Endodermal cell (in vitro differentiated cells): ENCODE measurements around the gene ARSK. TPM values are rescaled to one million over a fixed set of nuclear protein-coding genes. Genes with fewer than 3 reads are reported as not detected.
A peak's percentile ranks its signal among the peaks of the same experiment; 100 is the strongest.
"Not testable (repeated sequence)": the region's sequence is repeated elsewhere in the genome, so short reads cannot be mapped to it uniquely, and the experiment has no call there.

Experiments used
- DNase-seq: peaks from one replicate; pipeline ENCODE4 v3.0.0-alpha.2; 2017
- H3K27ac ChIP-seq: 2 replicates; pipeline ENCODE4 v1.5.1; 2013; ENCODE audit warnings: mild to moderate bottlenecking, low read depth, low read length, moderate library complexity
- H3K27me3 ChIP-seq: 2 replicates; pipeline ENCODE4 v1.6.1; 2013; ENCODE audit warnings: mild to moderate bottlenecking, low read length, moderate library complexity; ENCODE audit not compliant: insufficient read depth, control insufficient read depth, poor library complexity, severe bottlenecking
- H3K36me3 ChIP-seq: 2 replicates; pipeline ENCODE4 v1.7.0; 2013; ENCODE audit warnings: mild to moderate bottlenecking, low read length, moderate library complexity; ENCODE audit not compliant: control insufficient read depth, insufficient read depth
- H3K4me1 ChIP-seq: one replicate; pipeline ENCODE4 v1.7.0; 2013; ENCODE audit warnings: low read length; ENCODE audit not compliant: control insufficient read depth, insufficient read depth
- H3K4me3 ChIP-seq: 2 replicates; pipeline ENCODE4 v1.5.1; 2013; ENCODE audit warnings: mild to moderate bottlenecking, low read length, moderate library complexity
- H3K9ac ChIP-seq: 2 replicates; pipeline ENCODE4 v1.6.1; 2013; ENCODE audit warnings: mild to moderate bottlenecking, low read length, moderate library complexity; ENCODE audit not compliant: poor library complexity, severe bottlenecking; ENCODE audit errors: extremely low read depth
- H3K9me3 ChIP-seq: 2 replicates; pipeline ENCODE4 v1.6.1; 2013; ENCODE audit warnings: mild to moderate bottlenecking, low read length, moderate library complexity; ENCODE audit not compliant: control insufficient read depth
- H3K27ac Mint-ChIP-seq: 2 replicates; pipeline ENCODE4 v1.8.0; 2020; ENCODE audit warnings: mixed read lengths
- H3K27me3 Mint-ChIP-seq: 2 replicates; pipeline ENCODE4 v1.8.0; 2021; ENCODE audit warnings: mild to moderate bottlenecking, mixed read lengths; ENCODE audit not compliant: insufficient read depth
- H3K36me3 Mint-ChIP-seq: 2 replicates; pipeline ENCODE4 v1.8.0; 2020; ENCODE audit warnings: low read depth, mixed read lengths
- H3K4me1 Mint-ChIP-seq: 2 replicates; pipeline ENCODE4 v1.8.0; 2020; ENCODE audit warnings: mixed read lengths
- H3K4me3 Mint-ChIP-seq: 2 replicates; pipeline ENCODE4 v1.8.0; 2020; ENCODE audit warnings: mild to moderate bottlenecking, moderate library complexity, mixed read lengths
- H3K9me3 Mint-ChIP-seq: 2 replicates; pipeline ENCODE4 v1.8.0; 2020; ENCODE audit warnings: mild to moderate bottlenecking, mixed read lengths
- CTCF ChIP-seq: fragments of 200-600 bp; sonication (generic); conservative IDR thresholded peaks from 2 replicates; pipeline ENCODE4 v1.5.0; 2021; ENCODE audit warnings: antibody characterized with exemption, mild to moderate bottlenecking
- WGBS, 2 experiments: methylation state at CpG; one replicate each; pipeline versions ENCODE4 v1.1.5 to v1.1.7; 2013; ENCODE audit warnings: missing lambda C conversion rate in 2 of 2, mixed read lengths in 1 of 2; ENCODE audit not compliant: insufficient coverage in 1 of 2, insufficient read length in 1 of 2; 5-methylcytosine and 5-hydroxymethylcytosine counted together
- total RNA-seq, 2 donors: library from RNA; stranded (reverse); fragmentation: NEBNext Ultra II Directional in 1 of 2; extraction: Animal tissue kit (Norgen Biotek cat#: 25700) in 1 of 2; gene quantifications; 2 replicates in 1 of 2; 3 replicates in 1 of 2; pipeline ENCODE4 v1.2.1, GENCODE V29; 2021

The ARSK gene
- total RNA-seq, 2 donors from 2014 or later: 11.7 to 13.5 TPM

- H3K36me3 ChIP-seq: no peaks in the 10 kb centered on the region
- H3K9ac ChIP-seq: no peak overlapping the region
- H3K4me3 ChIP-seq: no peak overlapping the region
- no peaks in the 10 kb centered on the region for H3K27me3 ChIP-seq
- H3K4me3 Mint-ChIP-seq: no peak overlapping the region
- H3K9me3 ChIP-seq: peaks cover 6% of the 10 kb centered on the region
- H3K9me3 Mint-ChIP-seq: no peaks in the 10 kb centered on the region
- H3K27ac Mint-ChIP-seq: no peak overlapping the region
- H3K4me1 ChIP-seq: no peaks in the 10 kb centered on the region
- peaks cover 8% of the 10 kb centered on the region for H3K4me1 Mint-ChIP-seq
- TF ChIP-seq CTCF: peak; percentile 88
- 24 to 39% methylated on average over 4 of the region's 4 CpGs for WGBS, 2 experiments
- peak; percentile 82 for DNase-seq
- H3K27ac ChIP-seq: no peak overlapping the region
- no peaks in the 10 kb centered on the region for H3K27me3 Mint-ChIP-seq
- H3K36me3 Mint-ChIP-seq: no peaks in the 10 kb centered on the region
Observed at GRCh38 chr5:95644351-95645042, 89.6 kb downstream of the ARSK start.

GRCh38 chr5:95646226-95646568 is 91.3 kb downstream of the ARSK start:
- not testable (repeated sequence) for H3K9ac ChIP-seq, H3K27me3 ChIP-seq, H3K27me3 Mint-ChIP-seq, H3K36me3 ChIP-seq, H3K4me1 ChIP-seq, H3K9me3 Mint-ChIP-seq, H3K36me3 Mint-ChIP-seq, H3K27ac ChIP-seq, DNase-seq, H3K4me3 ChIP-seq, H3K9me3 ChIP-seq
- Mint-ChIP-seq H3K4me1 (peaks cover 12% of the 10 kb centered on the region), H3K4me3 (peak overlapping the region; percentile 69), H3K27ac (peak overlapping the region; percentile 53)
- 92 to 94% methylated on average over 5 to 17 of the region's 17 CpGs for WGBS, 2 experiments

- 22 to 29% methylated on average over 37 to 60 of the region's 60 CpGs for WGBS, 2 experiments
- H3K36me3 ChIP-seq: no peaks in the 10 kb centered on the region
- Mint-ChIP-seq H3K4me1 (peaks cover 11% of the 10 kb centered on the region), H3K36me3 (no peaks in the 10 kb centered on the region), H3K27me3 (no peaks in the 10 kb centered on the region), H3K27ac (peak within 1 kb of the TSS; percentile 94), H3K9me3 (no peaks in the 10 kb centered on the region), H3K4me3 (peak within 1 kb of the TSS; percentile 69)
- H3K4me1 ChIP-seq: no peaks in the 10 kb centered on the region
- H3K9ac ChIP-seq: peak within 1 kb of the TSS; percentile 77
- H3K27me3 ChIP-seq: no peaks in the 10 kb centered on the region
- H3K4me3 ChIP-seq: peak within 1 kb of the TSS; percentile 80
- H3K27ac ChIP-seq: peak within 1 kb of the TSS; percentile 47
- TF ChIP-seq CTCF: peak; percentile 55
- peak; percentile 98 for DNase-seq
- peaks cover 6% of the 10 kb centered on the region for H3K9me3 ChIP-seq
Observed at GRCh38 chr5:95646569-95647431, 91.9 kb downstream of the ARSK start, which contains the start of gene RFESD. Gene RFESD (plus strand): TSS chr5:95646777. CDS start chr5:95652272, 5,495 bp downstream.
